Stomach (tissue), 9 donors: ENCODE measurements around the gene TSEN54. TPM values are rescaled to one million over a fixed set of nuclear protein-coding genes. Genes with fewer than 3 reads are reported as not detected.

Source experiments
- DNase-seq, 2 donors: peaks; one replicate each; pipeline versions ENCODE4 v3.0.0 to v3.0.0-alpha.2; 2013 to 2019
- H3K27ac ChIP-seq, 5 donors: fragments of 200-600 bp in 4 of 5; sonication (generic) in 4 of 5; one replicate each; pipeline ENCODE4 v1.5.1; 2013 to 2019; ENCODE audit warnings: mild to moderate bottlenecking in 1 of 5, moderate library complexity in 1 of 5
- H3K27me3 ChIP-seq, 3 donors: fragments of 200-600 bp; sonication (generic); one replicate each; pipeline ENCODE4 v1.5.1; 2017 to 2019; ENCODE audit warnings: mixed run types in 1 of 3
- H3K36me3 ChIP-seq, 4 donors: fragments of 200-600 bp; sonication (generic); 1 replicate in 3 of 4; 2 replicates in 1 of 4; pipeline ENCODE4 v1.5.1; 2016 to 2019
- H3K4me1 ChIP-seq, 4 donors: fragments of 200-600 bp; sonication (generic); one replicate each; pipeline ENCODE4 v1.5.1; 2016 to 2019
- H3K4me3 ChIP-seq, 4 donors: fragments of 200-600 bp; sonication (generic) in 3 of 4; one replicate each; pipeline ENCODE4 v1.5.1; 2016 to 2019; ENCODE audit warnings: mild to moderate bottlenecking in 1 of 4
- H3K9me3 ChIP-seq, 4 donors: fragments of 200-600 bp; sonication (generic); one replicate each; pipeline ENCODE4 v1.5.1; 2016 to 2019
- CTCF ChIP-seq, 7 experiments: fragments of 450-650 bp in 4 of 7; fragments of 200-600 bp in 3 of 7; sonication (generic) in 3 of 7; IDR thresholded peaks; one replicate each; pipeline ENCODE4 v1.5.1; 2016 to 2019; ENCODE audit warnings: antibody characterized with exemption in 7 of 7, control low read depth in 2 of 7, mild to moderate bottlenecking in 1 of 7
- EP300 ChIP-seq: sonication (generic); formaldehyde crosslinking; IDR thresholded peaks from one replicate; pipeline ENCODE4 v1.6.1; 2017; ENCODE audit warnings: antibody characterized with exemption
- POLR2A ChIP-seq, 4 donors: fragments of 450-650 bp; IDR thresholded peaks; one replicate each; pipeline ENCODE4 v1.6.1; 2016; ENCODE audit warnings: antibody characterized with exemption in 4 of 4, control low read depth in 2 of 4, mild to moderate bottlenecking in 1 of 4, moderate library complexity in 1 of 4
- POLR2AphosphoS5 ChIP-seq, 3 donors: sonication (generic); formaldehyde crosslinking; IDR thresholded peaks; one replicate each; pipeline ENCODE4 v1.6.1; 2016; ENCODE audit warnings: antibody characterized with exemption in 3 of 3
- WGBS, 5 donors: extraction: QIAGEN DNeasy Blood & Tissue Kit in 3 of 5; methylation state at CpG; one replicate each; pipeline versions ENCODE4 v1.1.5 to v1.1.7; 2013 to 2018; 5-methylcytosine and 5-hydroxymethylcytosine counted together
- intact Hi-C: fragments of 100-400 bp; cut with DNase I; formaldehyde crosslinking; loops from one replicate; pipeline ENCODE4 v1.15.1; 2023; ENCODE audit warnings: low total_unique reads
- polyA plus RNA-seq, 3 donors: library from polyadenylated mRNA; stranded (reverse); fragments of 200-250 nt; gene quantifications; one replicate each; pipeline ENCODE4 v1.2.3, GENCODE V29; 2013
- total RNA-seq, 5 donors: library from RNA; depleted of rRNA; stranded (reverse); fragments of >200 nt; gene quantifications; one replicate each; pipeline versions ENCODE4 v1.1.0 to v1.2.3, GENCODE V29; 2014 to 2016
- donor health status: healthy with polysubstance abuse.
- donor health status: Bipolar disorder and iron deficiency.
- donor health status: healthy.

TSEN54 gene
- total and polyA plus RNA-seq, 8 donors, result 13.2 to 219 (median 42.1) TPM

GRCh38 chr17:75561927-75562603 lies 45.7 kb downstream of the TSEN54 start:
- intact Hi-C loops, result no loop called here
- peaks cover 28 to 82% (median 58%) of the 10 kb centered on the region in 4 donors for H3K36me3 ChIP-seq
- peaks cover 14 to 27% (median 21%) of the 10 kb centered on the region in 4 donors for H3K4me1 ChIP-seq
- H3K27me3 ChIP-seq, result no peaks in the 10 kb centered on the region
- no peaks in the 10 kb centered on the region for H3K9me3 ChIP-seq
- DNase-seq, result peak in 1 of 2 donors; percentile 46
- TF ChIP-seq POLR2AphosphoS5 (IDR thresholded peaks at IDR 0.05), result no peak
- no peak for TF ChIP-seq POLR2A (IDR thresholded peaks at IDR 0.05)
- no peak for TF ChIP-seq CTCF (IDR thresholded peaks at IDR 0.05)
- no peak for TF ChIP-seq EP300
- no peak overlapping the region for H3K27ac ChIP-seq
- H3K4me3 ChIP-seq, result no peak overlapping the region
- WGBS, 5 donors, result 56 to 70% (median 65%) methylated on average over 5 of the region's 5 CpGs

- WGBS, 5 donors, result 86 to 92% (median 90%) methylated on average over 27 to 28 of the region's 28 CpGs
- Histone ChIP-seq H3K4me3 (no peak overlapping the region), H3K27me3 (no peaks in the 10 kb centered on the region), H3K36me3 (peaks cover 32 to 87% (median 70%) of the 10 kb centered on the region in 4 donors), H3K9me3 (no peaks in the 10 kb centered on the region), H3K27ac (no peak overlapping the region), H3K4me1 (peaks cover 3 to 16% (median 9%) of the 10 kb centered on the region in 4 donors)
- DNase-seq, result no peak
- TF ChIP-seq EP300, result no peak
- TF ChIP-seq CTCF (IDR thresholded peaks at IDR 0.05), result no peak
- TF ChIP-seq POLR2A (IDR thresholded peaks at IDR 0.05), result no peak
- no peak for TF ChIP-seq POLR2AphosphoS5 (IDR thresholded peaks at IDR 0.05)
- intact Hi-C loops, result no loop called here
These were observed 46.9 kb downstream of the TSEN54 start for GRCh38 chr17:75563063-75563758.

- Histone ChIP-seq H3K36me3 (peaks cover 41 to 91% (median 79%) of the 10 kb centered on the region in 4 donors), H3K27me3 (no peaks in the 10 kb centered on the region), H3K4me1 (peaks cover 0 to 12% (median 4%) of the 10 kb centered on the region in 4 donors), H3K4me3 (no peak overlapping the region), H3K9me3 (no peaks in the 10 kb centered on the region), H3K27ac (no peak overlapping the region)
- intact Hi-C loops, result no loop called here
- no peak for TF ChIP-seq EP300
- no peak for DNase-seq
- 92 to 100% (median 93%) methylated on average over 4 to 11 of the region's 11 CpGs for WGBS, 5 donors
These were observed 47.9 kb downstream of the TSEN54 start for GRCh38 chr17:75564195-75564594.

- H3K27me3 ChIP-seq, result no peaks in the 10 kb centered on the region
- intact Hi-C loops, result no loop called here
- H3K27ac ChIP-seq, result peak overlapping the region in 1 of 5 donors; percentile 7
- DNase-seq, result no peak
- peaks cover 0 to 12% (median under 1%) of the 10 kb centered on the region in 4 donors for H3K4me1 ChIP-seq
- peaks cover 46 to 89% (median 83%) of the 10 kb centered on the region in 4 donors for H3K36me3 ChIP-seq
- no peaks in the 10 kb centered on the region for H3K9me3 ChIP-seq
- no peak overlapping the region for H3K4me3 ChIP-seq
- WGBS, 5 donors, result 71 to 84% (median 79%) methylated on average over 7 of the region's 7 CpGs
- TF ChIP-seq POLR2A (IDR thresholded peaks at IDR 0.05) (no peak), POLR2AphosphoS5 (IDR thresholded peaks at IDR 0.05) (no peak), EP300 (no peak), CTCF (IDR thresholded peaks at IDR 0.05) (no peak)
These were observed 48.7 kb downstream of the TSEN54 start for GRCh38 chr17:75565066-75565465.
